ENCODE data around the gene ENTPD2.
"Not testable (repeated sequence)": the region's sequence is repeated elsewhere in the genome, so short reads cannot be mapped to it uniquely, and the experiment has no call there.

ENTPD2 gene

DNA sequence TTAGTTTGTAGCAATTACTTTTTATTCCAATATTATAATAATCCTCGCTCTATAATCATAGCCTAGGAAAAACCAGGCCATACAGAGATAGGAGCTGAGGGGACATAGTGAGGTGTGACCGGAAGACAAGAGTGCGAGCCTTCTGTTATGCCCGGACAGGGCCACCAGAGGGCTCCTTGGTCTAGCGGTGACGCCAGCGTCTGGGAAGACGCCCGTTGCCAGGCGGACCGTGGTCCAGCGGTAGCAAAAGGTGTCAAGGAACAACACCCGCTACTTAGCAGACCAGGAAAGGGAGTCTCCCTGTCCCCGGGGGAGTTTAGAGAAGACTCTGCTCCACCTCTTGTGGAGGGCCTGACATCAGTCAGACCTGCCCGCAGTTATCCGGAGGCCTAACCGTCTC is 49.6 kb downstream of the ENTPD2 start:
- DNase-seq (ENCODE audit: low spot score); FAIRE-seq: not testable (repeated sequence)

- FAIRE-seq, result no peak
- no peak for DNase-seq (ENCODE audit: low spot score)
These were observed 51.2 kb downstream of the ENTPD2 start for GRCh38 chr9:137002646-137003041.

DNA sequence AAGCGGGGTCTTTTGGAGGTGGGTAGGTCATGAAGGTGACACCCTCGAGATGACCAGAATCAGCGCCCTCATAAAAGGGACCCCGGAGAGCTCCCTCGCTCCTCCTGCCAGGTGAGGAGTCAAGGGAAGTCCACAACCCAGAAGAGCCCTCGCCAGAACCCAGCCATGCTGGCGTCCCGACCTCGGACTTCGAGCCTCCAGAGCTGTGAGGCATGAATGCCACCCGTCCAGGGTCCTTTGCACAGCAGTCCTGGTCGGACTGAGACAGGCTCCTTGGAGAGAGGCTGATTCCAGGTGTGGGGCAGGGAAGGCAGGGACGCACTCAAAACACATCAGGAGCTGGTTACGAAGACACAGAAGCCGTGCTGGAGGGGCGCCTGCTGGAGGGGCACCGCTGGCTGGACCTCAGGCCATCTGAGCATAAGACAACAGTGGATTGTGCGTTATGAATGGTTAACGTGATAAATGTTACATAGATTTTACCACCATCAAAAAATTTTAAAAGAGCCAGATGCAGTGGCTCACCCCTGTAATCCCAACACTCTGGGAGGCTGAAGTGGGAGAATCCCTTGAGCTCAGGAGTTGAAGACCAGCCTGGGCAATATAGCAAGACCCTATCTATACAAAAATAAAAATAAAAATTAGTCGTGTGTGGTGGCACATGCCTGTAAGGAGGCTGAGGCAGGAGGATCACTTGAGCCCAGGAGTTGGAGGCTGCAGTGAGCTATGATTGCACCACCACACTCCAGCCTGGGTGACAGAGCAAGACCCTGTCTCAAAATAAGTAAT is 51.8 kb downstream of the ENTPD2 start:
- DNase-seq (ENCODE audit: low spot score), result no peak
- FAIRE-seq, result no peak

- FAIRE-seq (no peak), DNase-seq (ENCODE audit: low spot score) (no peak)
These were observed 53.5 kb downstream of the ENTPD2 start for GRCh38 chr9:137000177-137000930.
